CD4-positive, alpha-beta memory T cell (primary cell): ENCODE results near the gene ARMC3. TPM values are rescaled to one million over a fixed set of nuclear protein-coding genes. Genes with fewer than 3 reads are reported as not detected.

Experiments used
- CTCF ChIA-PET: fragments of 350-600 bp; sonication (Branson Sonifier 250); formaldehyde crosslinking; loops from one replicate; lab custom pipeline; 2021; ENCODE audit warnings: inconsistent platforms; ENCODE audit not compliant: partially characterized antibody; lab: Charles Lee
- POLR2A ChIA-PET: fragments of 350-600 bp; sonication (Branson Sonifier 250); formaldehyde crosslinking; loops from one replicate; lab custom pipeline; 2021; ENCODE audit not compliant: partially characterized antibody; lab: Charles Lee
- DNase-seq, 5 donors: peaks; one replicate each; pipeline versions ENCODE4 v3.0.0 to v3.0.0-alpha.2; 2020 to 2022; ENCODE audit warnings: mixed read lengths in 1 of 5
- H3K27ac ChIP-seq: one replicate; pipeline ENCODE4 v1.7.0; 2013; ENCODE audit warnings: low read depth, low read length
- H3K27me3 ChIP-seq: 2 replicates; pipeline ENCODE4 v1.7.0; 2013; ENCODE audit warnings: mild to moderate bottlenecking, low read length, moderate library complexity; ENCODE audit not compliant: insufficient read depth
- H3K36me3 ChIP-seq: 2 replicates; pipeline ENCODE4 v1.7.0; 2013; ENCODE audit warnings: mild to moderate bottlenecking, low read length, moderate library complexity; ENCODE audit not compliant: insufficient read depth
- H3K4me1 ChIP-seq: 2 replicates; pipeline ENCODE4 v1.7.0; 2013; ENCODE audit warnings: mild to moderate bottlenecking, low read length, moderate library complexity; ENCODE audit not compliant: insufficient read depth
- H3K4me3 ChIP-seq, 2 donors: one replicate each; pipeline ENCODE4 v1.7.0; 2013; ENCODE audit warnings: low read length in 2 of 2, mild to moderate bottlenecking in 1 of 2
- H3K9me3 ChIP-seq, 2 donors: one replicate each; pipeline ENCODE4 v1.7.0; 2013; ENCODE audit warnings: low read length in 2 of 2, control low read depth in 1 of 2; ENCODE audit not compliant: control insufficient read depth in 1 of 2
- H3K27ac Mint-ChIP-seq, 7 donors: one replicate each; pipeline ENCODE4 v1.8.0; 2020 to 2021; ENCODE audit warnings: mixed read lengths in 7 of 7, mild to moderate bottlenecking in 6 of 7, inconsistent platforms in 3 of 7, moderate library complexity in 3 of 7
- H3K27me3 Mint-ChIP-seq, 2 donors: one replicate each; pipeline ENCODE4 v1.8.0; 2020 to 2021; ENCODE audit warnings: mixed read lengths in 2 of 2
- H3K36me3 Mint-ChIP-seq, 2 donors: one replicate each; pipeline ENCODE4 v1.8.0; 2020 to 2021; ENCODE audit warnings: mixed read lengths in 2 of 2, inconsistent platforms in 1 of 2, mild to moderate bottlenecking in 1 of 2
- H3K4me1 Mint-ChIP-seq, 4 donors: one replicate each; pipeline ENCODE4 v1.8.0; 2020 to 2021; ENCODE audit warnings: mixed read lengths in 4 of 4, mild to moderate bottlenecking in 1 of 4
- H3K4me3 Mint-ChIP-seq, 8 donors: one replicate each; pipeline ENCODE4 v1.8.0; 2020 to 2021; ENCODE audit warnings: mixed read lengths in 8 of 8, mild to moderate bottlenecking in 7 of 8, moderate library complexity in 6 of 8, inconsistent platforms in 3 of 8
- H3K9me3 Mint-ChIP-seq, 8 donors: one replicate each; pipeline ENCODE4 v1.8.0; 2020 to 2021; ENCODE audit warnings: mixed read lengths in 8 of 8, mild to moderate bottlenecking in 5 of 8, inconsistent platforms in 3 of 8, moderate library complexity in 1 of 8
- intact Hi-C: fragments of 100-400 bp; cut with micrococcal nuclease; formaldehyde crosslinking; loops from one replicate; pipeline ENCODE4 v1.15.1; 2023
- polyA plus RNA-seq, 2 donors: library from polyadenylated mRNA; unstranded; fragments of 300-500 nt; fragmentation: Illumina TruSeq; gene quantifications; one replicate each; pipeline ENCODE4 v1.2.3, GENCODE V29; 2021
- total RNA-seq, 2 experiments: library from RNA; stranded (reverse); gene quantifications; one replicate each; pipeline ENCODE4 v1.2.3, GENCODE V29; 2021

ARMC3 gene
- total and polyA plus RNA-seq, 4 experiments from 2014 or later = not detected

DNA sequence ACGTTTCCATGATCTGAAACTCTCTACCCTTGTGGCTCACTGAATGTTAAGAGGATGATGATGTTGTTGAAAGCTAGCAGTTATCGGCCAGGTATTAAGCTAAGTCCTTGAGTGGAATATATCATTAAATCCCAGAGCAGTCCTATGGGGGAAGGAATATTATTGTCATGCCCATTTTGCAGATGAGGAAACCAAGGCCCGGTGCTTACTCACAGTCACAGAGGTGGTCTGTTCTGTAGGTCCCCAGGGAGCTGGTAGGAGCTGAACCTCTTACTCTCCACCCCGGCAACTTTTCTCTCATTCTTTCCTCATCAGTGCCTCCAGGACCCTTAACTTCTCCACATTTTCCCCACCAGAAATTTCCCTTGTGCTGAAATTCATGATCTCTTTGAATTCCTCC lies 62.6 kb downstream of the ARMC3 start:
- Mint-ChIP-seq H3K27ac (no peak overlapping the region), H3K36me3 (no peaks in the 10 kb centered on the region), H3K9me3 (no peaks in the 10 kb centered on the region), H3K4me3 (no peak overlapping the region), H3K27me3 (peaks cover 7 to 10% of the 10 kb centered on the region in 2 donors), H3K4me1 (peaks cover 4 to 10% (median 9%) of the 10 kb centered on the region in 4 donors)
- intact Hi-C loops = no loop called here
- Histone ChIP-seq H3K4me1 (peaks cover 13% of the 10 kb centered on the region), H3K27me3 (no peaks in the 10 kb centered on the region), H3K4me3 (no peak overlapping the region), H3K27ac (no peak overlapping the region), H3K9me3 (no peaks in the 10 kb centered on the region), H3K36me3 (no peaks in the 10 kb centered on the region)
- no peak for DNase-seq
- CTCF ChIA-PET = interaction anchor here (1.0 to 4.8 kb wide), 16 partner anchors 8 to 1498 kb away, joined by 3 to 91 read pairs (median 12); partner anchors contain the start of gene DNAJC1
- POLR2A ChIA-PET = interaction anchor here (1.2 to 2.7 kb wide), 2 partner anchors 554 to 1494 kb away, joined by 4 to 12 read pairs; no protein-coding TSS in a partner anchor

DNA sequence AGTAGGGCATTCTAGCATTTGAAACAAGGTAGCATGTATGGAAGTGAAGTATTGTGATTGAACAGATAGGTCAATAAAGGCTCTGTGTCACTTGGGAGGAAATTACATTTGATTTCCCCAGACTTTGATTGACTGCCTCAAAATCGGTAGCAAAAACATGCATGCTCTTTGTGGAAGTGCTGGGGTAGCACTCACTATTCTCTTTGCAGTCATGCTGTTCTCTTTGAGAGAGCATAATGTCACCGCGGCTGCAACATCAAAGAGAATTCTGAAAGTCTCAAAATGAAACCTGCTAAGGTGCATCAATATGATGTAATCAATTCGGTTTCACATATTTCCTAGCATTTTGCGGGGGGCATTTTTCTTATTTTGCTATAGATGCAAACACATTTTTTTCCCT lies 64.2 kb downstream of the ARMC3 start:
- Histone ChIP-seq H3K4me3 (no peak overlapping the region), H3K4me1 (peaks cover 13% of the 10 kb centered on the region), H3K27ac (no peak overlapping the region), H3K27me3 (no peaks in the 10 kb centered on the region), H3K9me3 (no peaks in the 10 kb centered on the region), H3K36me3 (no peaks in the 10 kb centered on the region)
- H3K4me3 Mint-ChIP-seq = peak overlapping the region in 1 of 8 donors; percentile 49
- ChIA-PET POLR2A (no interaction called here), CTCF (interaction anchor here (1.1 to 4.2 kb wide), 3 partner anchors 418 to 999 kb away, joined by 3 to 91 read pairs (median 14); no protein-coding TSS in a partner anchor)
- intact Hi-C loops = no loop called here
- peaks cover 4 to 10% (median 9%) of the 10 kb centered on the region in 4 donors for H3K4me1 Mint-ChIP-seq
- H3K27me3 Mint-ChIP-seq = peaks cover 8 to 15% of the 10 kb centered on the region in 2 donors
- H3K36me3 Mint-ChIP-seq = no peaks in the 10 kb centered on the region
- no peaks in the 10 kb centered on the region for H3K9me3 Mint-ChIP-seq
- DNase-seq = peak in 4 of 5 donors; percentile 15 to 36 (median 21)
- no peak overlapping the region for H3K27ac Mint-ChIP-seq

DNA sequence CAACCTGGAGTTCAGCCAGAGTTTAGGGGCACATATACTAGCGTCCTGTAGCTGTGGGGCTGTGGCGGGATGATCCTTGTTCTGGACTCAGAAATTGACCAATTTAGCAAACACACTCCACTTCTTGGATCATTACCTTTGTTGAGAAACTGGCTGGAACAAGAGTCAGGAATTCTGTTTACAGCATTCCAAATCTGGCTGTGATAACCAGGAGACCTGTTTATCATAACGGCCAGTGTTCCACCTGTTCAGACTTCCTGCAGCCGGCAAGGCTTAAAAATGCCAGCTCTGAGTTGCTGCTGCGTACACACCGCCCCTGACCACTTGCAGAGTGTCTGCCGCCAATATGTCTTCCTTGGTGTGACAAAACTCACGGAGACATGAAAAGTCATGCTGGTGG lies 64.8 kb downstream of the ARMC3 start:
- intact Hi-C loops = no loop called here

DNA sequence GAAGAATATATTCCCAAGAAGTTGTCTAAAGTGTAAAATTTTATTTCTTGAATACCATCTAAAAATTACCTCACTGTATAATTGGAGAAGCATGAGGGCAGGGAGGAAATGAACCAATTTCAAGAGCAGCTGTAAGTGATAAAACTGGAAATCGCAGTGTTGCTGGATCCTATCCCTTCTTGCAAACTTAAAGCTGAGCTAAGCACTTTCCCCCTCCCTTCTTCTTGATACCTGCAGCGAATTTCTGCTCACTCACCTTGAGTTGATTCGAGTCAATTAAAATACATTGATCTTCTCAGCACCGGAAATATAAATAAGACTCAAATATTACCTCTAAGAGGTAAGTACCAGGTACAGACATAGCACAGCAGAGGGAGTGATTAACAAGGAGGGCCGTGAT lies 65.5 kb downstream of the ARMC3 start:
- no peak overlapping the region for H3K27ac Mint-ChIP-seq
- intact Hi-C loops = no loop called here
- H3K27ac ChIP-seq = no peak overlapping the region
- no peak overlapping the region for H3K4me3 Mint-ChIP-seq
- H3K27me3 ChIP-seq = no peaks in the 10 kb centered on the region
- ChIA-PET POLR2A (no interaction called here), CTCF (interaction anchor here (3.9 kb wide), 1 partner anchor 419 kb away, joined by 14 read pairs; no protein-coding TSS in a partner anchor)
- no peaks in the 10 kb centered on the region for H3K36me3 ChIP-seq
- H3K36me3 Mint-ChIP-seq = no peaks in the 10 kb centered on the region
- H3K4me3 ChIP-seq = no peak overlapping the region
- peaks cover 4 to 9% (median 8%) of the 10 kb centered on the region in 4 donors for H3K4me1 Mint-ChIP-seq
- no peak for DNase-seq
- no peaks in the 10 kb centered on the region for H3K9me3 Mint-ChIP-seq
- H3K27me3 Mint-ChIP-seq = peaks cover 10 to 18% of the 10 kb centered on the region in 2 donors
- H3K4me1 ChIP-seq = peaks cover 13% of the 10 kb centered on the region
- H3K9me3 ChIP-seq = no peaks in the 10 kb centered on the region

More for the DNA sequence above, 64.8 kb downstream of the ARMC3 start:
- Mint-ChIP-seq H3K27ac (no peak overlapping the region), H3K36me3 (no peaks in the 10 kb centered on the region), H3K27me3 (peaks cover 10 to 15% of the 10 kb centered on the region in 2 donors), H3K4me1 (peaks cover 4 to 10% (median 9%) of the 10 kb centered on the region in 4 donors), H3K4me3 (no peak overlapping the region), H3K9me3 (no peaks in the 10 kb centered on the region)
- ChIA-PET POLR2A (no interaction called here), CTCF (interaction anchor here (1.1 to 4.2 kb wide), 3 partner anchors 418 to 999 kb away, joined by 3 to 91 read pairs (median 14); no protein-coding TSS in a partner anchor)
- H3K27me3 ChIP-seq = no peaks in the 10 kb centered on the region
- peaks cover 13% of the 10 kb centered on the region for H3K4me1 ChIP-seq
- no peak for DNase-seq
- no peaks in the 10 kb centered on the region for H3K36me3 ChIP-seq
- H3K9me3 ChIP-seq = no peaks in the 10 kb centered on the region
- no peak overlapping the region for H3K4me3 ChIP-seq
- H3K27ac ChIP-seq = no peak overlapping the region

DNA sequence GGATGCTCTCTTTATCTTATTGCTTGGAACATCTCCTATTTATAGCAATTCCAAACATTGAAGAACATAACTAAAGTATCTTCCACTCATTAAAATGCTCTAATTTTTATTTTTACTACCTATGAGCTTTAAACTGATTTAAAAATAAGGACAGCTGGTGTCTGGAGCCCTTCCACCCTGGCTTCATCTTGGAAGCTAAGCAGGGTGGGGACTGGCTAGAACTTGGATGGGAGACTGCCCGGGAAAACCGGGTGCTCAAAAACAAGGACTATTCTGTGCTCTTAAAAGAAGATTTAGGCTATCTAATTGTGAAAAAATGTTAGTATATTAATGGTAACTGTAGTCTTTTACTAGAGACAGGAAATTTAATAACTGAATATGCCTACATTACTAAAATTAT lies 69.2 kb downstream of the ARMC3 start:
- Histone ChIP-seq H3K4me3 (no peak overlapping the region), H3K9me3 (no peaks in the 10 kb centered on the region), H3K27ac (no peak overlapping the region), H3K4me1 (peaks cover 3% of the 10 kb centered on the region), H3K36me3 (no peaks in the 10 kb centered on the region), H3K27me3 (no peaks in the 10 kb centered on the region)
- Mint-ChIP-seq H3K4me3 (no peak overlapping the region), H3K9me3 (no peaks in the 10 kb centered on the region), H3K27me3 (peaks cover 17 to 31% of the 10 kb centered on the region in 2 donors), H3K4me1 (peaks cover 0 to 3% (median 1%) of the 10 kb centered on the region in 4 donors), H3K27ac (peak overlapping the region in 1 of 7 donors; percentile 75), H3K36me3 (no peaks in the 10 kb centered on the region)
- CTCF ChIA-PET = interaction anchor here (0.7 to 1.9 kb wide), 4 partner anchors 8 to 987 kb away, joined by 3 to 9 read pairs (median 4); no protein-coding TSS in a partner anchor
- intact Hi-C loops = no loop called here
- no peak for DNase-seq
- POLR2A ChIA-PET = no interaction called here

DNA sequence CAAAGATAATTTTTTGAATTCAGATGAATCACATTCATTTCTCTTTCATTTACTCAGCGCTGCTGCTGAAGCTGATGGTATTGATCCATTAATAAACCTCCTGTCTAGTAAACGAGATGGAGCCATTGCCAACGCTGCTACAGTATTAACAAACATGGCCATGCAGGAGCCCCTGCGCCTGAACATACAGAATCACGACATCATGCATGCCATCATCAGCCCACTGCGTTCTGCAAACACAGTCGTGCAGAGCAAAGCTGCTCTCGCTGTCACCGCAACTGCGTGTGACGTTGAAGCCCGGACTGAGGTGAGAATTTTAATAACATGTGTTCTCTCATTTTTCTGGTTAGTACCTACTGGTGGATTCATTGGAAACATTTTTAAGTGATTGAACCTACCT lies 70.2 kb downstream of the ARMC3 start:
- H3K4me3 Mint-ChIP-seq = no peak overlapping the region
- H3K9me3 Mint-ChIP-seq = no peaks in the 10 kb centered on the region
- Histone ChIP-seq H3K9me3 (no peaks in the 10 kb centered on the region), H3K27ac (no peak overlapping the region), H3K4me3 (no peak overlapping the region), H3K36me3 (no peaks in the 10 kb centered on the region), H3K4me1 (no peaks in the 10 kb centered on the region), H3K27me3 (no peaks in the 10 kb centered on the region)
- H3K27me3 Mint-ChIP-seq = peaks cover 21 to 31% of the 10 kb centered on the region in 2 donors
- no peak overlapping the region for H3K27ac Mint-ChIP-seq
- POLR2A ChIA-PET = no interaction called here
- H3K36me3 Mint-ChIP-seq = no peaks in the 10 kb centered on the region
- intact Hi-C loops = no loop called here
- H3K4me1 Mint-ChIP-seq = no peaks in the 10 kb centered on the region
- CTCF ChIA-PET = interaction anchor here (1.5 to 1.9 kb wide), 2 partner anchors 8 to 9 kb away, joined by 4 to 9 read pairs; no protein-coding TSS in a partner anchor
- no peak for DNase-seq

DNA sequence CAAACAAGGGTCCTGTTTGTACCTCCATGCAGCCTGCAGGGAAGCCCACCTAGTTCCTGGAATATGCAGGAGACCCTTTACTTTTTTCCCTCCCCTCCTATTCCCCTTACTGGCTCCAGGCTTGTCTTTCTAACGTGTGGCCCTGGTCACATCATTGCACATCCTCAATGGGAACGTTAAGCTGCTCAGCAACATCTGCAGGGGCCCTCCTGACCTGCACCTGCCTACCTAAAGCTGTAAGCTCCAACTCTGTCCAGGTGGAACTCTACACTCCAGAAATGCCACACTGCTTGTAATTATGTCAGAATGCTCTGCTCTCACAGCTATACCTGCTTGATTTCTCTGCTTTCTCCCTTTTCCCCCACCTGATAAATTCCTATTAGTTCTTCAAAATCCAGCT lies 72.1 kb downstream of the ARMC3 start:
- no peak overlapping the region for H3K27ac Mint-ChIP-seq
- Histone ChIP-seq H3K4me3 (no peak overlapping the region), H3K27ac (no peak overlapping the region), H3K36me3 (no peaks in the 10 kb centered on the region), H3K27me3 (no peaks in the 10 kb centered on the region), H3K4me1 (no peaks in the 10 kb centered on the region), H3K9me3 (no peaks in the 10 kb centered on the region)
- H3K36me3 Mint-ChIP-seq = no peaks in the 10 kb centered on the region
- intact Hi-C loops = no loop called here
- CTCF ChIA-PET = interaction anchor here (1.2 kb wide), 1 partner anchor 1009 kb away, joined by 3 read pairs; no protein-coding TSS in a partner anchor
- no peaks in the 10 kb centered on the region for H3K9me3 Mint-ChIP-seq
- POLR2A ChIA-PET = no interaction called here
- peaks cover 25 to 28% of the 10 kb centered on the region in 2 donors for H3K27me3 Mint-ChIP-seq
- H3K4me3 Mint-ChIP-seq = no peak overlapping the region
- no peaks in the 10 kb centered on the region for H3K4me1 Mint-ChIP-seq
- no peak for DNase-seq
